WTC11 (cell line): ENCODE data around the gene FER1L5. TPM values are rescaled to one million over a fixed set of nuclear protein-coding genes. Genes with fewer than 3 reads are reported as not detected.

Source experiments
- ATAC-seq: fragments of 200-7000 bp; cut with Tn5 transposase; 2 replicates; pipeline ENCODE4 v1.10.0; 2021; ENCODE audit warnings: mild to moderate bottlenecking, moderate library complexity
- CTCF ChIA-PET: fragments of 300-600 bp; sonication (Branson Sonifier 250); formaldehyde crosslinking; loops from one replicate; lab custom pipeline; 2021; ENCODE audit warnings: antibody characterized with exemption; lab: Charles Lee
- POLR2A ChIA-PET: fragments of 350-600 bp; sonication (Branson Sonifier 250); formaldehyde crosslinking; loops from one replicate; lab custom pipeline; 2021; ENCODE audit warnings: antibody characterized with exemption; lab: Charles Lee
- DNase-seq: peaks from one replicate; pipeline ENCODE4 v3.0.0; 2021; ENCODE audit warnings: low spot score
- H3K27ac Mint-ChIP-seq: 2 replicates; pipeline ENCODE4 v1.8.0; 2021; ENCODE audit warnings: mixed read lengths
- H3K27me3 Mint-ChIP-seq: 2 replicates; pipeline ENCODE4 v1.8.0; 2021; ENCODE audit warnings: low read depth, mild to moderate bottlenecking, moderate library complexity, mixed read lengths
- H3K36me3 Mint-ChIP-seq: 2 replicates; pipeline ENCODE4 v1.8.0; 2021; ENCODE audit warnings: mixed read lengths
- H3K4me1 Mint-ChIP-seq: 2 replicates; pipeline ENCODE4 v1.8.0; 2022; ENCODE audit warnings: mixed read lengths
- H3K4me3 Mint-ChIP-seq: 2 replicates; pipeline ENCODE4 v1.8.0; 2021; ENCODE audit warnings: mild to moderate bottlenecking, moderate library complexity, mixed read lengths
- H3K9me3 Mint-ChIP-seq: 2 replicates; pipeline ENCODE4 v1.8.0; 2021; ENCODE audit warnings: mixed read lengths
- ATF2 ChIP-seq: sonication (generic); formaldehyde crosslinking; IDR thresholded peaks from 2 replicates; pipeline ENCODE4 v1.8.1; 2022; ENCODE audit warnings: low read depth, missing genetic modification reagents, borderline replicate concordance
- ATF3 ChIP-seq: sonication (generic); formaldehyde crosslinking; conservative IDR thresholded peaks from 2 replicates; pipeline ENCODE4 v1.8.1; 2022; ENCODE audit warnings: mild to moderate bottlenecking, missing genetic modification reagents
- FOXP4 ChIP-seq: sonication (generic); formaldehyde crosslinking; IDR thresholded peaks from 2 replicates; pipeline ENCODE4 v1.8.0; 2022; ENCODE audit warnings: mild to moderate bottlenecking, missing genetic modification reagents
- GABPB1 ChIP-seq: sonication (generic); formaldehyde crosslinking; IDR thresholded peaks from 2 replicates; pipeline ENCODE4 v1.8.1; 2023; ENCODE audit warnings: mild to moderate bottlenecking, missing genetic modification reagents
- HMGA2 ChIP-seq: fragments of 250-450 bp; sonication (Bioruptor Pico); IDR thresholded peaks from 2 replicates; pipeline ENCODE4 v1.4.0; 2021; ENCODE audit warnings: mild to moderate bottlenecking, moderate library complexity
- MYBL2 ChIP-seq: sonication (generic); formaldehyde crosslinking; IDR thresholded peaks from 2 replicates; pipeline ENCODE4 v1.8.1; 2023; ENCODE audit warnings: mild to moderate bottlenecking, moderate library complexity, missing genetic modification reagents
- NR3C1 ChIP-seq: sonication (generic); formaldehyde crosslinking; conservative IDR thresholded peaks from 2 replicates; pipeline ENCODE4 v1.8.1; 2023; ENCODE audit warnings: low read depth, mild to moderate bottlenecking, missing genetic modification reagents
- OVOL2 ChIP-seq: fragments of 250-450 bp; sonication (Bioruptor Pico); IDR thresholded peaks from 2 replicates; pipeline ENCODE4 v1.9.0; 2021; ENCODE audit warnings: mild to moderate bottlenecking, borderline replicate concordance
- ZNF121 ChIP-seq: sonication (generic); formaldehyde crosslinking; IDR thresholded peaks from 2 replicates; pipeline ENCODE4 v1.8.0; 2023; ENCODE audit warnings: missing genetic modification reagents
- ZNF416 ChIP-seq: fragments of 250-450 bp; sonication (Bioruptor Pico); IDR thresholded peaks from 2 replicates; pipeline ENCODE4 v1.9.0; 2021; ENCODE audit warnings: mild to moderate bottlenecking, inconsistent platforms
- ZNF423 ChIP-seq: fragments of 250-450 bp; sonication (Bioruptor Pico); IDR thresholded peaks from 2 replicates; pipeline ENCODE4 v2.1.2; 2022; ENCODE audit warnings: mild to moderate bottlenecking, moderate library complexity
- total RNA-seq: library from RNA; stranded (reverse); gene quantifications from 3 replicates; pipeline ENCODE4 v1.2.3, GENCODE V29; 2021
- TF ChIP-seq, protein P1 (sequence below): sonication (generic); formaldehyde crosslinking; IDR thresholded peaks from 2 replicates; pipeline ENCODE4 v1.8.1; 2023; ENCODE audit warnings: mild to moderate bottlenecking, missing genetic modification reagents, moderate library complexity
- TF ChIP-seq, protein P2 (sequence below): sonication (generic); formaldehyde crosslinking; IDR thresholded peaks from 2 replicates; pipeline ENCODE4 v1.8.1; 2022; ENCODE audit warnings: missing genetic modification reagents, borderline replicate concordance
- TF ChIP-seq, protein P3 (sequence below): sonication (generic); formaldehyde crosslinking; conservative IDR thresholded peaks from 2 replicates; pipeline ENCODE4 v1.8.1; 2023; ENCODE audit warnings: mild to moderate bottlenecking, low read depth, missing genetic modification reagents, moderate library complexity
- TF ChIP-seq, protein P4 (sequence below): fragments of 250-450 bp; sonication (Bioruptor Pico); IDR thresholded peaks from 2 replicates; pipeline ENCODE4 v1.9.0; 2021; ENCODE audit warnings: moderate library complexity, mild to moderate bottlenecking, inconsistent platforms, borderline replicate concordance

Gene FER1L5
- total RNA-seq, 1 experiment from 2014 or later, result 1.4 TPM

- TF ChIP-seq ZNF121 (CRISPR knock-in tag), result no peak
- TF ChIP-seq MYBL2, result no peak
- TF ChIP-seq ATF2 (CRISPR knock-in tag), result no peak
- TF ChIP-seq ZNF416 (CRISPR knock-in tag), result no peak
- TF ChIP-seq FOXP4 (CRISPR knock-in tag), result no peak
- TF ChIP-seq, protein P1, sequence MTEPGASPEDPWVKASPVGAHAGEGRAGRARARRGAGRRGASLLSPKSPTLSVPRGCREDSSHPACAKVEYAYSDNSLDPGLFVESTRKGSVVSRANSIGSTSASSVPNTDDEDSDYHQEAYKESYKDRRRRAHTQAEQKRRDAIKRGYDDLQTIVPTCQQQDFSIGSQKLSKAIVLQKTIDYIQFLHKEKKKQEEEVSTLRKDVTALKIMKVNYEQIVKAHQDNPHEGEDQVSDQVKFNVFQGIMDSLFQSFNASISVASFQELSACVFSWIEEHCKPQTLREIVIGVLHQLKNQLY (CRISPR knock-in tag), result no peak
Measured at GRCh38 chr2:96710985-96711384, 68.4 kb downstream of the FER1L5 start (continued).

DNA sequence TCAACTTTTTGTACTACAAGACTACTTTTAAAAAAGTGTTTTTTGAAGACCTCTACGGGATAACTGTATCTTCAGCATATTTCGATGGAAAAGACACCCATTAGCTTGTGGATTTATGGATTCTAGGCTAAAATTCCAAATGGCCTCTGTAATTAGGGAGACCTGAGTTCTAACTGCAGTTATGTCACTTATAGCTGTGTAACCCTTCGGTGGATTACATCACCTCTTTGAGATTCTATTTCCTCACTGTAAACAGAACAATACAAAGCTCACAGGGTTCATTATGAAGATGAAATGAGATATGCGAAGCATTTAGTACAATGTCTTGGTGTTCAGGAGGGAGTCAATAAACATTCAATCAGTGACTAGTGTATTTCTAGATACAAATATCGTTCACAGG, 73.1 kb downstream of the FER1L5 start:
- no peaks in the 10 kb centered on the region for H3K27me3 Mint-ChIP-seq
- ChIA-PET POLR2A (no interaction called here), CTCF (interaction anchor here (0.6 kb wide), 1 partner anchor 188 kb away, joined by 4 read pairs; no protein-coding TSS in a partner anchor)
- H3K36me3 Mint-ChIP-seq, result peaks cover 23% of the 10 kb centered on the region
- DNase-seq, result no peak
- TF ChIP-seq OVOL2 (CRISPR knock-in tag) (no peak), GABPB1 (CRISPR knock-in tag) (peak; percentile 98)
- H3K4me1 Mint-ChIP-seq, result no peaks in the 10 kb centered on the region
- no peak for ATAC-seq
- no peaks in the 10 kb centered on the region for H3K9me3 Mint-ChIP-seq
- H3K27ac Mint-ChIP-seq, result no peak overlapping the region
- no peak overlapping the region for H3K4me3 Mint-ChIP-seq

- TF ChIP-seq NR3C1 (CRISPR knock-in tag) (no peak), HMGA2 (CRISPR knock-in tag) (no peak), ZNF423 (no peak), ATF3 (CRISPR knock-in tag) (no peak)
- TF ChIP-seq, protein P2, sequence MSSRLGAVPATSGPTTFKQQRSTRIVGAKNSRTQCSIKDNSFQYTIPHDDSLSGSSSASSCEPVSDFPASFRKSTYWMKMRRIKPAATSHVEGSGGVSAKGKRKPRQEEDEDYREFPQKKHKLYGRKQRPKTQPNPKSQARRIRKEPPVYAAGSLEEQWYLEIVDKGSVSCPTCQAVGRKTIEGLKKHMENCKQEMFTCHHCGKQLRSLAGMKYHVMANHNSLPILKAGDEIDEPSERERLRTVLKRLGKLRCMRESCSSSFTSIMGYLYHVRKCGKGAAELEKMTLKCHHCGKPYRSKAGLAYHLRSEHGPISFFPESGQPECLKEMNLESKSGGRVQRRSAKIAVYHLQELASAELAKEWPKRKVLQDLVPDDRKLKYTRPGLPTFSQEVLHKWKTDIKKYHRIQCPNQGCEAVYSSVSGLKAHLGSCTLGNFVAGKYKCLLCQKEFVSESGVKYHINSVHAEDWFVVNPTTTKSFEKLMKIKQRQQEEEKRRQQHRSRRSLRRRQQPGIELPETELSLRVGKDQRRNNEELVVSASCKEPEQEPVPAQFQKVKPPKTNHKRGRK (CRISPR knock-in tag), result no peak
- TF ChIP-seq, protein P3, sequence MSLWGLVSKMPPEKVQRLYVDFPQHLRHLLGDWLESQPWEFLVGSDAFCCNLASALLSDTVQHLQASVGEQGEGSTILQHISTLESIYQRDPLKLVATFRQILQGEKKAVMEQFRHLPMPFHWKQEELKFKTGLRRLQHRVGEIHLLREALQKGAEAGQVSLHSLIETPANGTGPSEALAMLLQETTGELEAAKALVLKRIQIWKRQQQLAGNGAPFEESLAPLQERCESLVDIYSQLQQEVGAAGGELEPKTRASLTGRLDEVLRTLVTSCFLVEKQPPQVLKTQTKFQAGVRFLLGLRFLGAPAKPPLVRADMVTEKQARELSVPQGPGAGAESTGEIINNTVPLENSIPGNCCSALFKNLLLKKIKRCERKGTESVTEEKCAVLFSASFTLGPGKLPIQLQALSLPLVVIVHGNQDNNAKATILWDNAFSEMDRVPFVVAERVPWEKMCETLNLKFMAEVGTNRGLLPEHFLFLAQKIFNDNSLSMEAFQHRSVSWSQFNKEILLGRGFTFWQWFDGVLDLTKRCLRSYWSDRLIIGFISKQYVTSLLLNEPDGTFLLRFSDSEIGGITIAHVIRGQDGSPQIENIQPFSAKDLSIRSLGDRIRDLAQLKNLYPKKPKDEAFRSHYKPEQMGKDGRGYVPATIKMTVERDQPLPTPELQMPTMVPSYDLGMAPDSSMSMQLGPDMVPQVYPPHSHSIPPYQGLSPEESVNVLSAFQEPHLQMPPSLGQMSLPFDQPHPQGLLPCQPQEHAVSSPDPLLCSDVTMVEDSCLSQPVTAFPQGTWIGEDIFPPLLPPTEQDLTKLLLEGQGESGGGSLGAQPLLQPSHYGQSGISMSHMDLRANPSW (CRISPR knock-in tag), result no peak
- TF ChIP-seq, protein P4, sequence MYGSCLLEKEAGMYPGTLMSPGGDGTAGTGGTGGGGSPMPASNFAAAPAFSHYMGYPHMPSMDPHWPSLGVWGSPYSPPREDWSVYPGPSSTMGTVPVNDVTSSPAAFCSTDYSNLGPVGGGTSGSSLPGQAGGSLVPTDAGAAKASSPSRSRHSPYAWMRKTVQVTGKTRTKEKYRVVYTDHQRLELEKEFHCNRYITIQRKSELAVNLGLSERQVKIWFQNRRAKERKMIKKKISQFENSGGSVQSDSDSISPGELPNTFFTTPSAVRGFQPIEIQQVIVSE (CRISPR knock-in tag), result no peak
- Mint-ChIP-seq H3K27me3 (no peaks in the 10 kb centered on the region), H3K9me3 (no peaks in the 10 kb centered on the region), H3K4me1 (no peaks in the 10 kb centered on the region), H3K36me3 (peaks cover 18% of the 10 kb centered on the region), H3K4me3 (no peak overlapping the region), H3K27ac (no peak overlapping the region)
- no peak for ATAC-seq
- ChIA-PET CTCF (interaction anchor here (0.6 kb wide), 1 partner anchor 189 kb away, joined by 4 read pairs; no protein-coding TSS in a partner anchor), POLR2A (no interaction called here)
- DNase-seq, result no peak
Measured at GRCh38 chr2:96716388-96716787, 73.8 kb downstream of the FER1L5 start.
